HCT116 (cell line): ENCODE results near the gene MYO16. TPM values are rescaled to one million over a fixed set of nuclear protein-coding genes. Genes with fewer than 3 reads are reported as not detected.

Source experiments
- ATAC-seq: fragments of 200-7000 bp; cut with Tn5 transposase; 2 replicates; pipeline ENCODE4 v1.9.1; 2020; ENCODE audit warnings: mild to moderate bottlenecking, moderate library complexity
- BruUV-seq: library from RNA; stranded (reverse); fragments of 400-500 nt; replicated peaks from 2 replicates; lab custom pipeline; 2021; lab: Mats Ljungman, UMichigan
- CTCF ChIA-PET: fragments of 300-600 bp; sonication (Branson Sonifier 250); formaldehyde crosslinking; loops from one replicate; lab custom pipeline; 2021; ENCODE audit warnings: antibody characterized with exemption; lab: Charles Lee
- POLR2A ChIA-PET: fragments of 300-600, 350-600 bp; sonication (Branson Sonifier 250); formaldehyde crosslinking; loops from one replicate; lab custom pipeline; 2021; ENCODE audit warnings: antibody characterized with exemption; lab: Charles Lee
- RAD21 ChIA-PET, 2 experiments: fragments of 300-600 bp; sonication (Branson Sonifier 250); formaldehyde crosslinking; loops; one replicate each; lab custom pipeline; 2023; ENCODE audit warnings: low total read pairs in 2 of 2; ENCODE audit not compliant: uncharacterized antibody in 2 of 2, unreplicated experiment in 2 of 2, low non-redundant PET in 1 of 2; lab: Charles Lee
- DNase-seq: peaks from one replicate; pipeline ENCODE4 v3.0.0-alpha.2; 2010; ENCODE audit warnings: low read depth, low spot score
- H2AFZ ChIP-seq: fragments of 200-600 bp; shearing (Covaris generic), sonication (generic); 2 replicates; pipeline ENCODE4 v1.6.1; 2017; ENCODE audit warnings: low read depth, mixed run types, mixed read lengths, antibody characterized with exemption, low read length; ENCODE audit not compliant: poor library complexity, severe bottlenecking
- H3K27ac ChIP-seq: 2 replicates; pipeline ENCODE4 v1.5.1; 2012; ENCODE audit warnings: low read depth, low read length
- H3K27me3 ChIP-seq: fragments of 200-600 bp; sonication (generic); 2 replicates; pipeline ENCODE4 v1.6.1; 2016; ENCODE audit warnings: mixed run types, low read length, mixed read lengths; ENCODE audit not compliant: insufficient read depth
- H3K36me3 ChIP-seq, 2 experiments: fragments of 200-500 bp in 1 of 2; fragments of 200-600 bp in 1 of 2; sonication (Bioruptor generic) in 1 of 2; sonication (generic) in 1 of 2; 2 replicates each; pipeline versions ENCODE4 v1.5.1 to v1.6.1; 2014 to 2016; ENCODE audit warnings: low read length in 2 of 2, inconsistent platforms in 1 of 2, mixed read lengths in 1 of 2, mixed run types in 1 of 2; ENCODE audit not compliant: insufficient read depth in 2 of 2, control insufficient read depth in 1 of 2
- H3K4me1 ChIP-seq, 2 experiments: fragments of 200-600 bp in 1 of 2; sonication (generic) in 1 of 2; 2 replicates each; pipeline versions ENCODE4 v1.5.1 to v1.6.1; 2012 to 2017; ENCODE audit warnings: low read length in 2 of 2, inconsistent platforms in 1 of 2, mild to moderate bottlenecking in 1 of 2, mixed read lengths in 1 of 2, mixed run types in 1 of 2, moderate library complexity in 1 of 2; ENCODE audit not compliant: insufficient read depth in 2 of 2, control insufficient read depth in 1 of 2
- H3K4me2 ChIP-seq: fragments of 200-600 bp; sonication (generic); 2 replicates; pipeline ENCODE4 v1.6.1; 2017; ENCODE audit warnings: mixed run types, low read length, mixed read lengths
- H3K4me3 ChIP-seq, 2 experiments: fragments of 200-600 bp in 1 of 2; sonication (generic) in 1 of 2; replicated peaks in 1 of 2; 2 replicates each; pipeline ENCODE4 v1.5.1; 2011 to 2016; ENCODE audit warnings: low read length in 2 of 2, control low read depth in 1 of 2, low read depth in 1 of 2, mild to moderate bottlenecking in 1 of 2, mixed read lengths in 1 of 2, mixed run types in 1 of 2
- H3K79me2 ChIP-seq: fragments of 200-600 bp; sonication (generic); 2 replicates; pipeline ENCODE4 v1.6.1; 2017; ENCODE audit warnings: mild to moderate bottlenecking, mixed run types, low read length, moderate library complexity, mixed read lengths; ENCODE audit not compliant: insufficient read depth
- H3K9ac ChIP-seq: fragments of 200-600 bp; sonication (generic); 2 replicates; pipeline ENCODE4 v1.6.1; 2016; ENCODE audit warnings: low read length, mixed read lengths
- H3K9me2 ChIP-seq: fragments of 200-600 bp; sonication (generic), shearing (Covaris generic); 2 replicates; pipeline ENCODE4 v1.6.1; 2017; ENCODE audit warnings: mixed run types, mild to moderate bottlenecking, moderate library complexity; ENCODE audit not compliant: insufficient read depth
- H3K9me3 ChIP-seq, 2 experiments: fragments of 200-500 bp in 1 of 2; fragments of 200-600 bp in 1 of 2; sonication (Bioruptor generic) in 1 of 2; sonication (generic) in 1 of 2; 2 replicates each; pipeline ENCODE4 v1.6.1; 2014 to 2017; ENCODE audit warnings: low read length in 2 of 2, mixed read lengths in 2 of 2, inconsistent platforms in 1 of 2, low read depth in 1 of 2, mild to moderate bottlenecking in 1 of 2, mixed run types in 1 of 2, moderate library complexity in 1 of 2; ENCODE audit not compliant: control insufficient read depth in 1 of 2, insufficient read depth in 1 of 2
- H4K20me1 ChIP-seq: fragments of 200-600 bp; sonication (generic), shearing (Covaris generic); 2 replicates; pipeline ENCODE4 v1.6.1; 2017; ENCODE audit warnings: mixed run types, mild to moderate bottlenecking, moderate library complexity; ENCODE audit not compliant: insufficient read depth
- ATF3 ChIP-seq: IDR thresholded peaks from 2 replicates; pipeline ENCODE4 v1.6.1; 2012
- CBX3 ChIP-seq: IDR thresholded peaks from 2 replicates; pipeline ENCODE4 v1.6.1; 2012; ENCODE audit warnings: low read depth
- CTCF ChIP-seq, 3 experiments: fragments of 200-600 bp in 1 of 3; sonication (generic) in 1 of 3; IDR thresholded peaks in 2 of 3; conservative IDR thresholded peaks in 1 of 3; 2 replicates each; pipeline ENCODE4 v1.5.1; 2012 to 2017; ENCODE audit warnings: low read depth in 2 of 3, low read length in 2 of 3, antibody characterized with exemption in 1 of 3, borderline replicate concordance in 1 of 3, control low read depth in 1 of 3, mild to moderate bottlenecking in 1 of 3, mixed read lengths in 1 of 3, mixed run types in 1 of 3, moderate library complexity in 1 of 3; ENCODE audit not compliant: insufficient read depth in 1 of 3
- EZH2 ChIP-seq: fragments of 200-600 bp; sonication (generic); IDR thresholded peaks from 2 replicates; pipeline ENCODE4 v1.6.1; 2017; ENCODE audit warnings: antibody characterized with exemption, mixed run types
- EZH2phosphoT487 ChIP-seq: fragments of 200-600 bp; IDR thresholded peaks from 2 replicates; pipeline ENCODE4 v1.6.1; 2018; ENCODE audit warnings: antibody characterized with exemption, borderline replicate concordance
- FOSL1 ChIP-seq: IDR thresholded peaks from 2 replicates; pipeline ENCODE4 v1.6.1; 2012; ENCODE audit warnings: low read depth
- JUND ChIP-seq: IDR thresholded peaks from 2 replicates; pipeline ENCODE4 v1.6.1; 2012
- MAX ChIP-seq: IDR thresholded peaks from 2 replicates; pipeline ENCODE4 v1.6.1; 2012
- POLR2AphosphoS5 ChIP-seq: IDR thresholded peaks from 2 replicates; pipeline ENCODE4 v1.6.1; 2011; ENCODE audit warnings: mild to moderate bottlenecking, low read depth, low read length, moderate library complexity
- RAD21 ChIP-seq: IDR thresholded peaks from 2 replicates; pipeline ENCODE4 v1.6.1; 2012; ENCODE audit warnings: low read depth, mild to moderate bottlenecking
- REST ChIP-seq: IDR thresholded peaks from 2 replicates; pipeline ENCODE4 v1.6.1; 2012; ENCODE audit warnings: low read depth
- SIN3A ChIP-seq: IDR thresholded peaks from 2 replicates; pipeline ENCODE4 v1.6.1; 2012; ENCODE audit warnings: low read depth
- SP1 ChIP-seq: IDR thresholded peaks from 2 replicates; pipeline ENCODE4 v1.6.1; 2012; ENCODE audit warnings: low read depth
- SRF ChIP-seq: IDR thresholded peaks from 2 replicates; pipeline ENCODE4 v1.6.1; 2012; ENCODE audit warnings: low read depth
- TCF7L2 ChIP-seq: IDR thresholded peaks from 2 replicates; pipeline ENCODE4 v1.7.0; 2011; ENCODE audit warnings: borderline replicate concordance, inconsistent platforms; ENCODE audit not compliant: insufficient read depth, insufficient read length; ENCODE audit errors: extremely low read depth
- YY1 ChIP-seq: IDR thresholded peaks from 2 replicates; pipeline ENCODE4 v1.6.1; 2011; ENCODE audit warnings: low read length, low read depth, moderate library complexity, mild to moderate bottlenecking; ENCODE audit not compliant: insufficient replicate concordance; ENCODE audit errors: extremely low read depth
- ZBTB33 ChIP-seq: IDR thresholded peaks from 2 replicates; pipeline ENCODE4 v1.6.1; 2011; ENCODE audit warnings: mild to moderate bottlenecking, low read length, moderate library complexity; ENCODE audit not compliant: insufficient replicate concordance; ENCODE audit errors: extremely low read depth
- ZFX ChIP-seq: fragments of 450-650 bp; IDR thresholded peaks from 2 replicates; pipeline ENCODE4 v1.6.1; 2017
- ZNF274 ChIP-seq: fragments of 200-500 bp; sonication (Bioruptor generic); IDR thresholded peaks from 2 replicates; pipeline ENCODE4 v1.6.1; 2014; ENCODE audit warnings: mild to moderate bottlenecking, low read depth, low read length, inconsistent platforms
- intact Hi-C: fragments of 100-400 bp; cut with micrococcal nuclease; formaldehyde crosslinking; loops from 2 replicates; pipeline ENCODE4 v1.10.0; 2022
- total RNA-seq: library from RNA; stranded (reverse); gene quantifications from one replicate; pipeline ENCODE4 v1.2.1, GENCODE V29; 2021; ENCODE audit not compliant: unreplicated experiment

Gene MYO16
- total RNA-seq, 1 experiment from 2014 or later: 0.07 TPM

GRCh38 chr13:108775597-108775996 lies 146.2 kb downstream of the MYO16 start:
- POLR2A ChIA-PET: no interaction called here
- no peak overlapping the region for H3K4me2 ChIP-seq
- no peak overlapping the region for H3K4me3 ChIP-seq
- H3K27me3 ChIP-seq: no peaks in the 10 kb centered on the region
- DNase-seq: no peak
- CTCF ChIA-PET: no interaction called here
- no peak overlapping the region for H3K9ac ChIP-seq
- intact Hi-C loops: no loop called here
- no peak overlapping the region for H2AFZ ChIP-seq
- BruUV-seq: no TSS peak
- no peaks in the 10 kb centered on the region for H3K79me2 ChIP-seq
- ATAC-seq: no peak
- no peaks in the 10 kb centered on the region for H3K9me3 ChIP-seq
- H3K9me2 ChIP-seq: no peaks in the 10 kb centered on the region
- no peaks in the 10 kb centered on the region for H4K20me1 ChIP-seq
- TF ChIP-seq EZH2 (no peak), ATF3 (no peak), YY1 (no peak), FOSL1 (no peak), JUND (no peak), SRF (no peak), MAX (no peak), CTCF (IDR thresholded peaks at IDR 0.05 in 2 of 3, conservative IDR thresholded peaks at IDR 0.05 in 1 of 3; ENCODE audit: borderline replicate concordance in 1 of 3, insufficient read depth in 1 of 3, low read depth in 2 of 3, low read length in 2 of 3) (no peak), EZH2phosphoT487 (no peak), ZNF274 (no peak), CBX3 (no peak), ZFX (no peak), REST (no peak), SIN3A (no peak), TCF7L2 (no peak), SP1 (no peak), RAD21 (no peak), POLR2AphosphoS5 (no peak), ZBTB33 (no peak)
- H3K4me1 ChIP-seq: peaks cover 16 to 40% of the 10 kb centered on the region in 2 experiments
- H3K36me3 ChIP-seq: no peaks in the 10 kb centered on the region
- no peak overlapping the region for H3K27ac ChIP-seq
- RAD21 ChIA-PET: no interaction called here
